ENCODE measurements around the gene CHRM1.

Gene CHRM1

DNA sequence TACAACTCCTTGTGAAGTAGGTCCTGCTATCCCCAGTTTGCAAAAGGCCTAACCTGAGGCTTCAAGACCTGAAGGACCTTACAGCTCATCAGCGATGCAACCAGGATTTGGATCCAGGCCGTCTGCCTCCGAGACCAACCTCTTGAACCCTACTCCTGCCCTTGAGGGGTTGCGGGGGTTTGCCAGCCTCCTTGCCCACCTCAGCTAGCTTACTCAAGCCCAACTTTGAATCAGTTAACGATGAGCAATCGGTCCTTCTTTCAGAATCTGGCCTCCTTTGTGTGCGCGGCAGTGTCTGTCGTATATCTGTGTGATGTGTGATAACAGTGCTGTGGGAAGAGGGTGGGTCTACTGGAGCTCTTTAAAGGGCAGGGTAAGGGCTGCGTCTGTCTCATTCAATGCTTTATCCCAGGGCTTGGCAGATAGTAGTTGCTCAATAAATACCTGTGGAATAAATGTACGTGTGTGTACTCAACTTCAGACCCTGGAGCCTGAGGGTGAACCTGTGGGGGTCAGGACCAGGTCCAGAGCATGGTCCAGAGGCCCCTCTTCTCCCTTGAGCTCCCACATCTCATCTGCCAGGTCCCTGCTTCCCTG is 3.2 kb downstream of the CHRM1 start:
- Histone ChIP-seq H3K9me3 (ENCODE audit: control insufficient read depth in 2 of 2, low read length in 2 of 2) (no peaks in the 10 kb centered on the region), H3K4me3 (ENCODE audit: low read length in 2 of 2) (no peak overlapping the region), H3K27ac (ENCODE audit: low read depth in 2 of 2, low read length in 2 of 2) (no peak overlapping the region), H3K9ac (ENCODE audit: low read depth in 1 of 2, low read length in 2 of 2) (peak overlapping the region in 1 of 2 donors; percentile 31), H3K27me3 (ENCODE audit: control insufficient read depth in 2 of 2, insufficient read depth in 2 of 2, low read length in 2 of 2) (peaks cover 7 to 10% of the 10 kb centered on the region in 2 donors), H3K4me1 (ENCODE audit: control insufficient read depth in 2 of 2, insufficient read depth in 2 of 2, low read length in 2 of 2) (peaks cover 3 to 14% of the 10 kb centered on the region in 2 donors), H3K36me3 (ENCODE audit: control insufficient read depth in 2 of 2, insufficient read depth in 2 of 2, low read length in 2 of 2) (no peaks in the 10 kb centered on the region)

DNA sequence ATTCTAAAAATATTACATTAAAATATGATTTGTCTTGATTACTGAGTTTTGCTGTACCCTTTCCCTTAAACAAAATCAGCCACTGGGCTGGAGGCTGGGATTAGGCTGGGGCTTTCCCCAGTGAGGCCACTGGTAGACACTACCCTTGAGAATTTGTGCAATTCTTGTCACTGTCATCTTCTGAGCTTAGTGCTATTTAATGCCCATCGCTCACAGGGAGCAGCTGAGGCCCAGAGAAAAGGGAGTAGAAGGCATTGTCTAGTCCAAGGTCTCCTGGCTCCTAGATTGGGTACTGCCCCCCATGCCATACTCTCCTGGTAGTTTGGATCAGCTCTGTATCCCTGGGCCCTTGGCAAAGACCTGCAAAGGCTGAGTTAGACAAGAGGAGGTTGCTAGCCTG is 6.7 kb downstream of the CHRM1 start:
- no peak overlapping the region for H3K9ac ChIP-seq (ENCODE audit: low read depth in 1 of 2, low read length in 2 of 2)

DNA sequence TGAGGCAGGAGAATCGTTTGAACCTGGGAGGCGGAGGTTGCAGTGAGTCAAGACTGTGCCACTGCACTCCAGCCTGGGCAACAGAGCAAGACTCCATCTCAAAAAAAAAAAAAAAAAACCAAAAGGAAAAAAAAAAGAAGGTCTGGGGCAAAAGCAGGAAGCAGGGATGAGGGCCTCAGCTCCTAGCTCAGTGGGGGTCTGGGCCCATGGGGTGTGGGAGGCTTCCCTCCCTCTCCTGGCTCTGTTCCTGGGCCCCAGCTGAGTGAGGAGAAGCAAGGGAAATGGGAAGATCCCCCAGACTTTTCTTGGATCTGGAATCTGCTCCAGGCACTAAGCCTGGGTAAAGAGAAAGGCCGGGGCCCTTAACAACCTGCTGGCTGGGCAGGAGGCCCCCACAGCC is 8.9 kb downstream of the CHRM1 start:
- Histone ChIP-seq H3K36me3 (ENCODE audit: control insufficient read depth in 2 of 2, insufficient read depth in 2 of 2, low read length in 2 of 2) (no peaks in the 10 kb centered on the region), H3K4me3 (ENCODE audit: low read length in 2 of 2) (no peak overlapping the region), H3K9me3 (ENCODE audit: control insufficient read depth in 2 of 2, low read length in 2 of 2) (no peaks in the 10 kb centered on the region), H3K4me1 (ENCODE audit: control insufficient read depth in 2 of 2, insufficient read depth in 2 of 2, low read length in 2 of 2) (peaks cover 9 to 13% of the 10 kb centered on the region in 2 donors), H3K27me3 (ENCODE audit: control insufficient read depth in 2 of 2, insufficient read depth in 2 of 2, low read length in 2 of 2) (no peaks in the 10 kb centered on the region), H3K9ac (ENCODE audit: low read depth in 1 of 2, low read length in 2 of 2) (no peak overlapping the region), H3K27ac (ENCODE audit: low read depth in 2 of 2, low read length in 2 of 2) (no peak overlapping the region)

More for the DNA sequence above, 6.7 kb downstream of the CHRM1 start:
- no peak overlapping the region for H3K4me3 ChIP-seq (ENCODE audit: low read length in 2 of 2)
- no peaks in the 10 kb centered on the region for H3K9me3 ChIP-seq (ENCODE audit: control insufficient read depth in 2 of 2, low read length in 2 of 2)
- H3K4me1 ChIP-seq (ENCODE audit: control insufficient read depth in 2 of 2, insufficient read depth in 2 of 2, low read length in 2 of 2) = peaks cover 3 to 4% of the 10 kb centered on the region in 2 donors
- no peaks in the 10 kb centered on the region for H3K27me3 ChIP-seq (ENCODE audit: control insufficient read depth in 2 of 2, insufficient read depth in 2 of 2, low read length in 2 of 2)
- H3K36me3 ChIP-seq (ENCODE audit: control insufficient read depth in 2 of 2, insufficient read depth in 2 of 2, low read length in 2 of 2) = no peaks in the 10 kb centered on the region
- H3K27ac ChIP-seq (ENCODE audit: low read depth in 2 of 2, low read length in 2 of 2) = no peak overlapping the region

DNA sequence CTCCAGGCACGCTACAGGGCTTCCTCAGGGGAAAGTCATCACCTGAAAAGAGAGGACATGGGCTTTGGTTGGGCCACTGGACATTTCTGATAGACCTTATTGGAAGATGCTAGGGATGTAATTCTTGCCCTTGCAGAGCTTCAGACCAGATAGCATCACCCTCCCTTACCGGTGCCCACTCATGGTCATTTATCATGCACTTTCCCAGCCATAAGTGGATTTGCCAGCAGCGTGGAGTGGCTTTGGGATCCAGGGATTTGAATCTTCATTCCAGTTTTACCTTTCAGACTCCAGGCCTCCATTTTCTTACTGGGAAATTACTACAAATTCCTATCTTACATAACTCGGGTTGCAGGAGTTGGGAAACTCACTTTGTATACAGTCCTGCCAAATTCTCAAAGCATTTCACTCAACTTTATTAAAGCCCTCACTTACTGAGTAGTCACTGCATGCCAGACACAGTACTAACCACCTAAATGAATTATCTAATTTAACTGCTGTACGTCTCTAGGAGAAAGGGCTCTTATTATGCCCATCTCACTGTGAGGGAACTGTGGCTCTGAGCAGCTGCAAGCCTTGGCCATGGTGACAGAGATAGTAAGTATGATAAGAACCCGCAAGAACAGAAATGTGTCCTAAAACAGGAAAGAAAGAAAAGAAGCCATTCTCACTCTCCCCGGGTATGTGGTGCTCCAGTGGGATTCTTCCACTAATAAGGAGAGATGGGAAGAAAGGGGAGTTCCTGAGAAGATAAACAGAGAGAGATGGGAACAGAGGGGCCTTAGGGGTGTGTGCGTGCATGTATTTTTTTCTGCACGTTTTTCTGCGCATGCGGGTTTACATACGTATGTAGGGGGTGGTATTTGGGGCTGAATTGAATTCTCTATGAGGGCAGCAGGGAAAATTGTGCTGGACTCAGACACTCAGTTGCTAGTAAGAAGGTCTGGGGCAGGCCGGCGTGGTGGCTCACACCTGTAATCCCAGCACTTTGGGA is 9.7 kb downstream of the CHRM1 start:
- Histone ChIP-seq H3K4me1 (ENCODE audit: control insufficient read depth in 2 of 2, insufficient read depth in 2 of 2, low read length in 2 of 2) (peaks cover 9 to 13% of the 10 kb centered on the region in 2 donors), H3K36me3 (ENCODE audit: control insufficient read depth in 2 of 2, insufficient read depth in 2 of 2, low read length in 2 of 2) (no peaks in the 10 kb centered on the region), H3K9me3 (ENCODE audit: control insufficient read depth in 2 of 2, low read length in 2 of 2) (no peaks in the 10 kb centered on the region), H3K9ac (ENCODE audit: low read depth in 1 of 2, low read length in 2 of 2) (no peak overlapping the region), H3K4me3 (ENCODE audit: low read length in 2 of 2) (no peak overlapping the region), H3K27ac (ENCODE audit: low read depth in 2 of 2, low read length in 2 of 2) (no peak overlapping the region), H3K27me3 (ENCODE audit: control insufficient read depth in 2 of 2, insufficient read depth in 2 of 2, low read length in 2 of 2) (no peaks in the 10 kb centered on the region)

DNA sequence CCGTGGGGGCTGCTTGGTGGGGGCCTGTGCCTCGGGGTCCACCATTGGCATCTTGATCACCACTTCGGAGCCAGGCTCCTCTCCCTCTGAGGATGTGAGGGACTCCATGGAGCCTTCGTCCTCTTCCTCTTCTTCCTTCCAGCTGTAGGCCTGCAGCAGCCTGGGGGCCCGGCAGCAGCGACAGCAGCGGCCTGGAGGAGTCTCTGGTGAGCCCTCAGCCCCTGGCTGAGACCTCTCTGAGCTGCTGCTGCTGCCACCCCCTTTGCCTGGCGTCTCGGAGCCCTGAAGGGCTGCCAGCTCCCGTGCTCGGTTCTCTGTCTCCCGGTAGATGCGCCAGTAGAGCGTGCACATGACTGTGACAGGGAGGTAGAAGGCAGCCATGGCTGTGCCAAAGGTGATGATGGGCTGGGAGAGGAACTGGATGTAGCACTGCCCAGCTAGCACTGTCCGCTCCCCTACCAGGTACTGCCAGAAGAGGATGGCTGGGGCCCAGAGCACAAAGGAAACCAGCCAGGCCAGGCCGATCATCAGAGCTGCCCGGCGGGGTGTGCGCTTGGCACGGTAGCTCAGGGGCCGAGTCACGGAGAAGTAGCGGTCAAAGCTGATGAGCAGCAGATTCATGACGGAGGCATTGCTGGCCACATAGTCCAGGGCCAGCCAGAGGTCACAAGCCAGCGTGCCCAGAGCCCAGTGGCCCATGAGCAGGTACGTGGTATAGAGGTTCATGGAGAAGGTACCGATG is 10.9 kb downstream of the CHRM1 start:
- Histone ChIP-seq H3K27ac (ENCODE audit: low read depth in 2 of 2, low read length in 2 of 2) (no peak overlapping the region), H3K4me1 (ENCODE audit: control insufficient read depth in 2 of 2, insufficient read depth in 2 of 2, low read length in 2 of 2) (peaks cover 9 to 13% of the 10 kb centered on the region in 2 donors), H3K4me3 (ENCODE audit: low read length in 2 of 2) (no peak overlapping the region), H3K9me3 (ENCODE audit: control insufficient read depth in 2 of 2, low read length in 2 of 2) (no peaks in the 10 kb centered on the region), H3K36me3 (ENCODE audit: control insufficient read depth in 2 of 2, insufficient read depth in 2 of 2, low read length in 2 of 2) (no peaks in the 10 kb centered on the region), H3K27me3 (ENCODE audit: control insufficient read depth in 2 of 2, insufficient read depth in 2 of 2, low read length in 2 of 2) (no peaks in the 10 kb centered on the region), H3K9ac (ENCODE audit: low read depth in 1 of 2, low read length in 2 of 2) (no peak overlapping the region)

DNA sequence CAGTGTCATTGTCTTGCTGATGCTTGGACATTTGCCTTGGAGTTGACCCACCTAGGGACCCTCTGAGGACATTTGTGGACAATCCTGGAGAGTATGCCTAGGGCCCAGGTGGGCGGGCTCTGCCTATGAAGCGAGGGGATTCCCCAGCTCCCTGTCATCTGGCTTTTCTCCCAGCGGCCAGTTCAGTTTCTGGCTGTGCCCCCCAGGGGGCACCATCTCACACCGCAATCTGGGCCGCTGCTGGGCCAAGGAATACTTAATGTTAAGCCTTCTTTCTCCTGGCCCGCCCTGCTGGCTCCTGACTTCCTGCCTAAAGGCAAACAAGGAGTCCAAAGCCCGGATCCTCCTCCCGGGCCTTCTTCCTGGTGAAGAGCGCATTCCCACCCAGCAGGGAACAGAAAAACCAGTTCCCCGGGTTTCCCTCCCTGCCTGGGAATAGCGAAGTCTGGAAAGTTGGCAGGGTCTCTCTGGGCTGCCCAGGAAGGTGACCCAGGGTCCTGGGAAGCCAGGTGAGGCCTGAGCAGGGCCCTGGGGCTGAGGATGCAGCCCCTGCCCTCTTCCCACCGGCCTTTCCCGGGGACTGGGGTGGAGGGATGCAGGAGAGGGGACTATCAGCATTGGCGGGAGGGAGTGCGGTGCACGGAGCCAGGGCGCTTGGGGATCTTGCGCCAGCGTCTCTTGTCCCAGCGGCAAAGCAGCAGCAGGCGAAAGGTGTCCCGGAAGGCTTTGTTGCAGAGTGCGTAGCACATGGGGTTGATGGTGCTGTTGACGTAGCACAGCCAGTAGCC is 11.9 kb downstream of the CHRM1 start:
- no peak overlapping the region for H3K9ac ChIP-seq (ENCODE audit: low read depth in 1 of 2, low read length in 2 of 2)

DNA sequence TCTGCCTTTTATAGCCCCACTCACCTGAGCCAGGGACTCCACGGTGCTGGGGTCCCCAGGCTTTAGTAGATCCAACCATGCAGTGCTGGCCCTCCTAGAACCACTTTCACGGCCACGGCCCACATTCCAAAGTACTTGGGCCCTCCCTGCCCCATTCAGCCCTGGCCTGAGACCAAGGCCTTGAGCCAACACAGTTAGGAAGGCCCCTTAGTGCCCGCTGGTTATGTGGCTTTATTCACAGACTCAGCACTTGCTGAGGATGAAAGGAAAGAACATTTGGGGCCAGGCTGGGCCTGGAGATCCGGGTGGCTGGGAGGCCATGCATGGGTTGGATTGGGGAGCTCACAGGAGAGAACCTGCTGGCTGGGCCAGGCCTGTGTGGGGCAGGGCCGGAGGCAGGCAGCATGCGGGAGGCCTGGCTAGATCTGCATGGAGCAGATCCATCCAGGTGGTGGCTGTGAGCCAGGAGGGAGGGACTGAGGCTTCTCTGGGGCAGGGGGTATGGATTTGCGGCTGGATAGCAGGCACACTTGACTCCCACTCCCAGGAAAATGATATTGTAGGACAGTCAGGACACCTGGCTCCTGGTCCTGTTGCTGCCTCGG is 12.6 kb downstream of the CHRM1 start:
- Histone ChIP-seq H3K27ac (ENCODE audit: low read depth in 2 of 2, low read length in 2 of 2) (peak overlapping the region in 1 of 2 donors; percentile 62), H3K9me3 (ENCODE audit: control insufficient read depth in 2 of 2, low read length in 2 of 2) (no peaks in the 10 kb centered on the region), H3K36me3 (ENCODE audit: control insufficient read depth in 2 of 2, insufficient read depth in 2 of 2, low read length in 2 of 2) (no peaks in the 10 kb centered on the region), H3K4me3 (ENCODE audit: low read length in 2 of 2) (no peak overlapping the region), H3K9ac (ENCODE audit: low read depth in 1 of 2, low read length in 2 of 2) (no peak overlapping the region), H3K27me3 (ENCODE audit: control insufficient read depth in 2 of 2, insufficient read depth in 2 of 2, low read length in 2 of 2) (no peaks in the 10 kb centered on the region), H3K4me1 (ENCODE audit: control insufficient read depth in 2 of 2, insufficient read depth in 2 of 2, low read length in 2 of 2) (peaks cover 9 to 13% of the 10 kb centered on the region in 2 donors)

More for the DNA sequence above, 11.9 kb downstream of the CHRM1 start:
- Histone ChIP-seq H3K27ac (ENCODE audit: low read depth in 2 of 2, low read length in 2 of 2) (peak overlapping the region; percentile 62 to 76), H3K27me3 (ENCODE audit: control insufficient read depth in 2 of 2, insufficient read depth in 2 of 2, low read length in 2 of 2) (no peaks in the 10 kb centered on the region), H3K4me3 (ENCODE audit: low read length in 2 of 2) (no peak overlapping the region), H3K36me3 (ENCODE audit: control insufficient read depth in 2 of 2, insufficient read depth in 2 of 2, low read length in 2 of 2) (no peaks in the 10 kb centered on the region), H3K4me1 (ENCODE audit: control insufficient read depth in 2 of 2, insufficient read depth in 2 of 2, low read length in 2 of 2) (peaks cover 9 to 13% of the 10 kb centered on the region in 2 donors), H3K9me3 (ENCODE audit: control insufficient read depth in 2 of 2, low read length in 2 of 2) (no peaks in the 10 kb centered on the region)

DNA sequence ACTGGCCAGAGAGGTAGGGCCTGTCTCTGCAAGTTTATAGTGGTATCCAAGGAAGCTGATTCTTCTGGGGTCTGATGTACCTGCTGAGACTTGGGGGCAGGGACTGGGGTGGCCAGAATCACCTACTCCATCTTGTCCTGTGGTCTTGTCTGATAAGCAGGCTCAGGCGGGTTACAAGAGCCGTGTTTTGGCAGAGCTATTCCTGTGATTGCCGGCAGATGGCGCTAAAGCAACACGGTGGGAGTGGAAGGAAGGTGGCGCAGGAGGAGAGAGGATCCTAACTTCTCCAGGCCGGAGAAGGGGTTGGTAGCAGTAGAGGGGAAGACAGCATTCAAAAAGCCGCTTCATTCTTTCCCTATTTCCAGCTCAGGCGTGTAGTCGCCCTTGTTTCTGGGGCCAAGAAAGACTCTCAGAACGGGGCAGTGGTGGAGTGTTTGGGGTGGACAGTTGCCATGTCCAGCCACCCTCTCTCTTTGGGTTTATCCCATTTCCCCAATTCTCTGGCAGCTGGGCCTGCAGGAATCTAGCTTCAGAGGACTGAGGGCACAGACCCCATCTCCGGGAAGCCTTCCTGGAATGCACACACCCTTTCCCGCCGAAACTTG is 15.1 kb downstream of the CHRM1 start:
- Histone ChIP-seq H3K27ac (ENCODE audit: low read depth in 2 of 2, low read length in 2 of 2) (no peak overlapping the region), H3K9me3 (ENCODE audit: control insufficient read depth in 2 of 2, low read length in 2 of 2) (no peaks in the 10 kb centered on the region), H3K36me3 (ENCODE audit: control insufficient read depth in 2 of 2, insufficient read depth in 2 of 2, low read length in 2 of 2) (no peaks in the 10 kb centered on the region), H3K9ac (ENCODE audit: low read depth in 1 of 2, low read length in 2 of 2) (no peak overlapping the region), H3K4me3 (ENCODE audit: low read length in 2 of 2) (no peak overlapping the region), H3K4me1 (ENCODE audit: control insufficient read depth in 2 of 2, insufficient read depth in 2 of 2, low read length in 2 of 2) (peaks cover 9 to 13% of the 10 kb centered on the region in 2 donors), H3K27me3 (ENCODE audit: control insufficient read depth in 2 of 2, insufficient read depth in 2 of 2, low read length in 2 of 2) (peaks cover 0 to 5% of the 10 kb centered on the region in 2 donors)

DNA sequence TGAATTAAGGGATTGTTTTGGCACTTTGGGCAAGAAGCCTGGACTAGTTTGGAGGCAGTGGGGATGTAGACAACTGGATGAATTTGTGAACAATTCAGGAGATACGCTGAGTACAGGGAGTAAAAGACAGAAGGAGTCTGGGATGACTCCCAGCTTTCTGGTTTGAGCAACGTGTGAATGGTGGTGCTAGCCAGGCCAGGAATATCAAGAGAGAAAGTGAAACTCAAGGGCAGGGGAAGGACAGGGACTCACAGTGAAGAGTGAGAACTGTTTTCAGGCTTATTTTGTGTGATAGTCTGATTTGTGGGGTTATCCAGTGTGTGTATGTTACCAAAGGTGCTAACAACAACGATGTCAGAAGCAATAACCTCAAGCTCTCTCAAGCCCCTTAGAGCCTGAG is 15.9 kb downstream of the CHRM1 start:
- Histone ChIP-seq H3K9ac (ENCODE audit: low read depth in 1 of 2, low read length in 2 of 2) (no peak overlapping the region), H3K27me3 (ENCODE audit: control insufficient read depth in 2 of 2, insufficient read depth in 2 of 2, low read length in 2 of 2) (peaks cover 0 to 5% of the 10 kb centered on the region in 2 donors), H3K4me1 (ENCODE audit: control insufficient read depth in 2 of 2, insufficient read depth in 2 of 2, low read length in 2 of 2) (peaks cover 9 to 13% of the 10 kb centered on the region in 2 donors), H3K36me3 (ENCODE audit: control insufficient read depth in 2 of 2, insufficient read depth in 2 of 2, low read length in 2 of 2) (no peaks in the 10 kb centered on the region), H3K4me3 (ENCODE audit: low read length in 2 of 2) (no peak overlapping the region), H3K27ac (ENCODE audit: low read depth in 2 of 2, low read length in 2 of 2) (no peak overlapping the region), H3K9me3 (ENCODE audit: control insufficient read depth in 2 of 2, low read length in 2 of 2) (no peaks in the 10 kb centered on the region)
